IMR-90 (cell line): ENCODE results near the gene GRK5. TPM values are rescaled to one million over a fixed set of nuclear protein-coding genes. Genes with fewer than 3 reads are reported as not detected.

Experiments used
- ATAC-seq: fragments of 200-7000 bp; cut with Tn5 transposase; 2 replicates; pipeline ENCODE4 v1.9.1; 2020; ENCODE audit warnings: low read depth, mild to moderate bottlenecking, moderate library complexity
- BruUV-seq: library from RNA; stranded (reverse); fragments of 400-500 nt; replicated peaks from 2 replicates; lab custom pipeline; 2021; lab: Mats Ljungman, UMichigan
- CTCF ChIA-PET: fragments of 300-600 bp; formaldehyde crosslinking; extraction: SDS; loops from one replicate; lab custom pipeline; 2021; ENCODE audit warnings: antibody characterized with exemption; lab: Yijun Ruan, JAX
- POLR2A ChIA-PET: fragments of 300-600 bp; sonication (Branson Sonifier 250); formaldehyde crosslinking; loops from one replicate; lab custom pipeline; 2022; ENCODE audit warnings: antibody characterized with exemption; ENCODE audit not compliant: unreplicated experiment; lab: Charles Lee
- DNase-seq: peaks from one replicate; pipeline ENCODE4 v3.0.0; 2013
- H2AFZ ChIP-seq: replicated peaks from 2 replicates; pipeline ENCODE3; 2013; ENCODE audit warnings: low read length, mild to moderate bottlenecking; ENCODE audit not compliant: poor library complexity
- H2AK5ac ChIP-seq: 2 replicates; pipeline ENCODE4 v1.6.1; 2013; ENCODE audit warnings: low read depth, low read length, inconsistent platforms
- H2AK9ac ChIP-seq: replicated peaks from 2 replicates; pipeline ENCODE3; 2013; ENCODE audit warnings: mild to moderate bottlenecking, low read depth, low read length, moderate library complexity; ENCODE audit not compliant: poor library complexity
- H2BK120ac ChIP-seq: 2 replicates; pipeline ENCODE4 v1.6.1; 2013; ENCODE audit warnings: low read depth, low read length, inconsistent platforms
- H2BK15ac ChIP-seq: 3 replicates; pipeline ENCODE4 v1.6.1; 2013; ENCODE audit warnings: low read depth, low read length, inconsistent platforms
- H2BK20ac ChIP-seq: 2 replicates; pipeline ENCODE4 v1.6.1; 2013; ENCODE audit warnings: low read depth, mild to moderate bottlenecking, inconsistent platforms, low read length, moderate library complexity
- H2BK5ac ChIP-seq: 2 replicates; pipeline ENCODE4 v1.6.1; 2013; ENCODE audit warnings: mild to moderate bottlenecking, low read depth, low read length, inconsistent platforms; ENCODE audit not compliant: poor library complexity, severe bottlenecking
- H3K14ac ChIP-seq: replicated peaks from 2 replicates; pipeline ENCODE4 v1.6.1; 2013; ENCODE audit warnings: low read depth, low read length, inconsistent platforms
- H3K18ac ChIP-seq: 2 replicates; pipeline ENCODE4 v1.6.1; 2013; ENCODE audit warnings: low read depth, low read length, control low read depth
- H3K23ac ChIP-seq: 2 replicates; pipeline ENCODE4 v1.6.1; 2013; ENCODE audit warnings: low read depth, low read length, inconsistent platforms
- H3K27ac ChIP-seq: 2 replicates; pipeline ENCODE4 v1.5.1; 2013; ENCODE audit warnings: mild to moderate bottlenecking, control low read depth, low read length; ENCODE audit not compliant: insufficient read depth
- H3K27me3 ChIP-seq: 2 replicates; pipeline ENCODE4 v1.6.1; 2013; ENCODE audit warnings: low read length; ENCODE audit not compliant: control insufficient read depth, insufficient read depth
- H3K36me3 ChIP-seq: 2 replicates; pipeline ENCODE4 v1.6.1; 2013; ENCODE audit warnings: low read length, mixed read lengths; ENCODE audit not compliant: control insufficient read depth, insufficient read depth
- H3K4ac ChIP-seq: 2 replicates; pipeline ENCODE4 v1.6.1; 2013; ENCODE audit warnings: low read depth, low read length, inconsistent platforms
- H3K4me1 ChIP-seq: 2 replicates; pipeline ENCODE4 v1.6.1; 2013; ENCODE audit warnings: low read length, mixed read lengths; ENCODE audit not compliant: control insufficient read depth, insufficient read depth
- H3K4me2 ChIP-seq: 2 replicates; pipeline ENCODE4 v1.6.1; 2013; ENCODE audit warnings: low read depth, mild to moderate bottlenecking, control low read depth, low read length, moderate library complexity
- H3K4me3 ChIP-seq: 2 replicates; pipeline ENCODE4 v1.5.1; 2013; ENCODE audit warnings: low read depth, mild to moderate bottlenecking, control low read depth, low read length, moderate library complexity; ENCODE audit not compliant: insufficient read depth
- H3K56ac ChIP-seq: 2 replicates; pipeline ENCODE4 v1.6.1; 2013; ENCODE audit warnings: low read length, inconsistent platforms; ENCODE audit not compliant: insufficient read depth; ENCODE audit errors: extremely low read depth
- H3K79me1 ChIP-seq, 2 experiments: 2 replicates each; pipeline ENCODE4 v1.6.1; 2013; ENCODE audit warnings: low read length in 2 of 2, inconsistent platforms in 1 of 2, low read depth in 1 of 2
- H3K9ac ChIP-seq: 2 replicates; pipeline ENCODE4 v1.6.1; 2013; ENCODE audit warnings: low read depth, low read length, control low read depth
- H3K9me1 ChIP-seq: 2 replicates; pipeline ENCODE4 v1.6.1; 2013; ENCODE audit warnings: low read length, inconsistent platforms; ENCODE audit not compliant: insufficient read depth
- H3K9me3 ChIP-seq: 2 replicates; pipeline ENCODE4 v1.6.1; 2013; ENCODE audit warnings: low read length; ENCODE audit not compliant: control insufficient read depth, insufficient read depth
- H4K20me1 ChIP-seq: 2 replicates; pipeline ENCODE4 v1.6.1; 2013; ENCODE audit warnings: low read length, inconsistent platforms; ENCODE audit not compliant: insufficient read depth
- H4K5ac ChIP-seq: 2 replicates; pipeline ENCODE4 v1.6.1; 2013; ENCODE audit warnings: mild to moderate bottlenecking, low read depth, low read length, control low read depth
- H4K8ac ChIP-seq, 2 experiments: 2 replicates each; pipeline ENCODE4 v1.6.1; 2013; ENCODE audit warnings: low read depth in 2 of 2, low read length in 2 of 2, control low read depth in 1 of 2, inconsistent platforms in 1 of 2
- H4K91ac ChIP-seq: 2 replicates; pipeline ENCODE4 v1.6.1; 2013; ENCODE audit warnings: low read depth, low read length, inconsistent platforms; ENCODE audit not compliant: insufficient read depth
- CEBPB ChIP-seq: IDR thresholded peaks from 2 replicates; pipeline ENCODE4 v1.6.1; 2012; ENCODE audit warnings: low read depth, low read length, improper control_type of control experiment
- MAFK ChIP-seq: IDR thresholded peaks from 2 replicates; pipeline ENCODE4 v1.6.1; 2012; ENCODE audit warnings: low read depth, low read length, improper control_type of control experiment
- MXI1 ChIP-seq: IDR thresholded peaks from 2 replicates; pipeline ENCODE4 v1.6.1; 2012; ENCODE audit warnings: low read depth, mild to moderate bottlenecking, low read length, moderate library complexity, borderline replicate concordance
- RCOR1 ChIP-seq: IDR thresholded peaks from 2 replicates; pipeline ENCODE4 v1.6.1; 2012; ENCODE audit warnings: mild to moderate bottlenecking, low read length, improper control_type of control experiment; ENCODE audit not compliant: insufficient replicate concordance
- SMC3 ChIP-seq: fragments of 150-350 bp; IDR thresholded peaks from 2 replicates; pipeline ENCODE4 v1.6.1; 2016; ENCODE audit warnings: low read depth, mild to moderate bottlenecking, antibody characterized with exemption, low read length, moderate library complexity
- USF2 ChIP-seq: fragments of 150-350 bp; IDR thresholded peaks from 2 replicates; pipeline ENCODE4 v1.6.1; 2017; ENCODE audit warnings: mild to moderate bottlenecking, antibody characterized with exemption, low read length, low read depth
- WGBS, 2 experiments: methylation state at CpG; one replicate each; pipeline versions ENCODE4 v1.1.5 to v1.1.7; 2013; ENCODE audit warnings: missing lambda C conversion rate in 2 of 2; ENCODE audit not compliant: insufficient read length in 1 of 2; ENCODE audit errors: extremely low coverage in 2 of 2; 5-methylcytosine and 5-hydroxymethylcytosine counted together
- dilution Hi-C: fragments of 300-500 bp; cut with HindIII; formaldehyde crosslinking; loops from one replicate; pipeline ENCODE4 v1.14.3; 2018; ENCODE audit warnings: low sequenced_read_pairs; ENCODE audit not compliant: unreplicated experiment
- in situ Hi-C: fragments of 300-500 bp; cut with MboI; formaldehyde crosslinking; loops from 3 replicates; pipeline ENCODE4 v1.14.3; 2019; ENCODE audit warnings: low sequenced_read_pairs, inconsistent platforms, mixed read lengths
- intact Hi-C: fragments of 100-400 bp; cut with micrococcal nuclease; formaldehyde crosslinking; loops from 2 replicates; pipeline ENCODE4 v1.10.0; 2022
- polyA plus RNA-seq, 3 experiments: library from polyadenylated mRNA; depleted of rRNA; stranded (reverse); fragments of >200 nt; gene quantifications; 2 replicates each; pipeline ENCODE4 v1.2.3, GENCODE V29; 2012; ENCODE audit warnings: low replicate concordance in 1 of 3
- total RNA-seq: library from RNA; depleted of rRNA; stranded (reverse); fragments of >200 nt; gene quantifications from 2 replicates; pipeline ENCODE4 v1.2.3, GENCODE V29; 2012

GRK5 gene
- total and polyA plus RNA-seq, 2 of the 4 experiments (the other 2 are of a cell fraction): 12.9 to 16.3 TPM

GRCh38 chr10:119316002-119316358 is 108.6 kb downstream of the GRK5 start:
- peak overlapping the region; percentile 6; the same call in 1 of the 2 replicates for H4K5ac ChIP-seq
- no peaks in the 10 kb centered on the region for H3K27me3 ChIP-seq
- H3K56ac ChIP-seq: peak overlapping the region; percentile 7; the same call in 1 of the 2 replicates
- peak overlapping the region; percentile 78 to 87 for H4K8ac ChIP-seq
- peaks cover 98% of the 10 kb centered on the region for H4K20me1 ChIP-seq
- H2AK5ac ChIP-seq: peak overlapping the region; percentile 98
- H2BK15ac ChIP-seq: peak overlapping the region; percentile 98
- H3K4me3 ChIP-seq: no peak overlapping the region
- 100% methylated on average over 1 of the region's 2 CpGs; no CpG with 5 or more reads in 1 of the 2 experiments for WGBS, 2 experiments
- peaks cover 62% of the 10 kb centered on the region for H3K9me1 ChIP-seq
- peak overlapping the region; percentile 53 for H3K14ac ChIP-seq
- H3K18ac ChIP-seq: peak overlapping the region; percentile 2; the same call in 1 of the 2 replicates
- H3K36me3 ChIP-seq: peaks cover 7% of the 10 kb centered on the region; the same call in 1 of the 2 replicates
- dilution Hi-C loops: no loop called here
- peak overlapping the region; percentile 94 for H2BK20ac ChIP-seq
- H3K79me1 ChIP-seq: peaks cover 49 to 95% of the 10 kb centered on the region in 2 experiments
- peak overlapping the region; percentile 97 for H2AK9ac ChIP-seq
- peaks cover 56% of the 10 kb centered on the region for H3K4me1 ChIP-seq
- in situ Hi-C loops: no loop called here
- H2AFZ ChIP-seq: no peak overlapping the region
- peak overlapping the region; percentile 88 for H3K23ac ChIP-seq
- BruUV-seq: TSS peak; percentile 6
- peak overlapping the region; percentile 79 for H3K27ac ChIP-seq
- peak overlapping the region; percentile 91 for H2BK5ac ChIP-seq
- DNase-seq: no peak
- ChIA-PET POLR2A (no interaction called here), CTCF (interaction anchor here (0.5 kb wide), 1 partner anchor 165 kb away, joined by 3 read pairs; no protein-coding TSS in a partner anchor)
- peak overlapping the region; percentile 96 for H4K91ac ChIP-seq
- H2BK120ac ChIP-seq: peak overlapping the region; percentile 82
- TF ChIP-seq MXI1 (no peak), SMC3 (no peak), RCOR1 (no peak), USF2 (no peak), MAFK (no peak), CEBPB (no peak)
- no peak for ATAC-seq
- intact Hi-C loops: loop anchor here (5.0 kb wide), 1 partner anchor 109 kb away; the partner anchor contains the start of gene GRK5
- H3K9ac ChIP-seq: no peak overlapping the region
- H3K9me3 ChIP-seq: no peaks in the 10 kb centered on the region
- no peak overlapping the region for H3K4me2 ChIP-seq
- H3K4ac ChIP-seq: peak overlapping the region; percentile 93
